BJ (cell line): ENCODE measurements around the gene LSM3. TPM values are rescaled to one million over a fixed set of nuclear protein-coding genes. Genes with fewer than 3 reads are reported as not detected.
A peak's percentile ranks its signal among the peaks of the same experiment; 100 is the strongest.

ENCODE experiments used
- CTCF ChIA-PET: fragments of 350-600 bp; formaldehyde crosslinking; extraction: SDS; loops from one replicate; lab custom pipeline; 2021; ENCODE audit warnings: antibody characterized with exemption, inconsistent platforms; lab: Yijun Ruan, JAX
- POLR2A ChIA-PET: fragments of 300-600 bp; sonication (Branson Sonifier 250); formaldehyde crosslinking; extraction: SDS; loops from one replicate; lab custom pipeline; 2021; ENCODE audit warnings: antibody characterized with exemption; lab: Charles Lee
- DNase-seq: peaks from one replicate; pipeline ENCODE4 v3.0.0-alpha.2; 2011; ENCODE audit warnings: low read depth
- H3K27me3 ChIP-seq: 2 replicates; pipeline ENCODE4 v1.6.0; 2011; ENCODE audit warnings: low read length; ENCODE audit not compliant: control insufficient read depth, insufficient read depth
- H3K36me3 ChIP-seq: 2 replicates; pipeline ENCODE4 v1.5.1; 2011; ENCODE audit warnings: low read length; ENCODE audit not compliant: control insufficient read depth, insufficient read depth
- H3K4me3 ChIP-seq: 2 replicates; pipeline ENCODE4 v1.5.1; 2011; ENCODE audit warnings: low read depth, mild to moderate bottlenecking, control low read depth, low read length
- polyA plus RNA-seq: library from polyadenylated mRNA; depleted of rRNA; stranded (reverse); fragments of >200 nt; gene quantifications from 2 replicates; pipeline ENCODE4 v1.2.3, GENCODE V29; 2011
- TF ChIP-seq, protein P1 (sequence below): IDR thresholded peaks from 2 replicates; pipeline ENCODE4 v1.5.1; 2011; ENCODE audit warnings: low read depth, mild to moderate bottlenecking, control low read depth, inconsistent platforms, low read length, moderate library complexity; ENCODE audit not compliant: insufficient read depth

The LSM3 gene
- polyA plus RNA-seq, 1 experiment = 2.7 TPM

DNA sequence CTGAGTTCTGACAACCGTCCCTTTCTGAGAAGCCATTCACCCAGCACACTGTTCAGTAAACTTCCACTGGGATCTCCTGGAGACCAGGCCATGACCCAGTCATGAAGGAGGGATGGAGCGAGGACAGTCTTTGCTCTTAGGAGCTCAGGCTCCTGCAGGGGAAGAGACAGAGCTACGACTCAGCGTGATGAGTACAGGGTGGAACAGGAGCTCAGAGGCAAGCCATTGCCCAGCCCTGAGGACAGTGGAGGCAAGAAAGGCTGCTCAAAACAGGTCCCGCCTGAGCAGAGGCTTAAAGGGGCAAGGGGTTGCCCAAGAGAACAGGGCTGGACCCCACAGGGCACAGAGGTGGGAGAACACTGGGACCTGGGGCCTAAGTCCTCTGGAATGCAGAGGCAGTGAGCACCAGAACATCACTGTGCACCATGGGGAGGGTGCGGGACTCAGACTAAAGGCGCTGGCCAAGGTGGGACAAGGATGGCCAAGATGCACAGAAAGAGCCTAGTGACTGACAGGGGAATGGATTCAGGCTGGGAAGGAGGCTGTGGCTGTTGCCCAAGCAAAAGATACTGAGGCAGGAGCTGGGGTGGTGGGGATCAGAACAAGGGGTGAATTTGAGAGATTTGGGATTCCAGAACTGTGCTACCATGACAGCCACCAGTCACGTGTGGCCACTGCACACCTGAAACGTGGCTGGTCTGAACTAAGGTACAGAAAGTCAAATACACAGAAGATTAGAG is 28.0 kb upstream of the LSM3 start:
- ChIA-PET CTCF (interaction anchor here (1.0 to 1.5 kb wide), 3 partner anchors 10 to 1117 kb away, joined by 3 to 4 read pairs (median 3); no protein-coding TSS in a partner anchor), POLR2A (interaction anchor here (0.7 kb wide), 1 partner anchor 252 kb away, joined by 3 read pairs; the partner anchor contains the start of gene SLC6A6)
- DNase-seq = no peak
- no peaks in the 10 kb centered on the region for H3K27me3 ChIP-seq
- peaks cover 46% of the 10 kb centered on the region for H3K36me3 ChIP-seq
- TF ChIP-seq, protein P1, sequence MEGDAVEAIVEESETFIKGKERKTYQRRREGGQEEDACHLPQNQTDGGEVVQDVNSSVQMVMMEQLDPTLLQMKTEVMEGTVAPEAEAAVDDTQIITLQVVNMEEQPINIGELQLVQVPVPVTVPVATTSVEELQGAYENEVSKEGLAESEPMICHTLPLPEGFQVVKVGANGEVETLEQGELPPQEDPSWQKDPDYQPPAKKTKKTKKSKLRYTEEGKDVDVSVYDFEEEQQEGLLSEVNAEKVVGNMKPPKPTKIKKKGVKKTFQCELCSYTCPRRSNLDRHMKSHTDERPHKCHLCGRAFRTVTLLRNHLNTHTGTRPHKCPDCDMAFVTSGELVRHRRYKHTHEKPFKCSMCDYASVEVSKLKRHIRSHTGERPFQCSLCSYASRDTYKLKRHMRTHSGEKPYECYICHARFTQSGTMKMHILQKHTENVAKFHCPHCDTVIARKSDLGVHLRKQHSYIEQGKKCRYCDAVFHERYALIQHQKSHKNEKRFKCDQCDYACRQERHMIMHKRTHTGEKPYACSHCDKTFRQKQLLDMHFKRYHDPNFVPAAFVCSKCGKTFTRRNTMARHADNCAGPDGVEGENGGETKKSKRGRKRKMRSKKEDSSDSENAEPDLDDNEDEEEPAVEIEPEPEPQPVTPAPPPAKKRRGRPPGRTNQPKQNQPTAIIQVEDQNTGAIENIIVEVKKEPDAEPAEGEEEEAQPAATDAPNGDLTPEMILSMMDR = no peak
- no peak overlapping the region for H3K4me3 ChIP-seq

DNA sequence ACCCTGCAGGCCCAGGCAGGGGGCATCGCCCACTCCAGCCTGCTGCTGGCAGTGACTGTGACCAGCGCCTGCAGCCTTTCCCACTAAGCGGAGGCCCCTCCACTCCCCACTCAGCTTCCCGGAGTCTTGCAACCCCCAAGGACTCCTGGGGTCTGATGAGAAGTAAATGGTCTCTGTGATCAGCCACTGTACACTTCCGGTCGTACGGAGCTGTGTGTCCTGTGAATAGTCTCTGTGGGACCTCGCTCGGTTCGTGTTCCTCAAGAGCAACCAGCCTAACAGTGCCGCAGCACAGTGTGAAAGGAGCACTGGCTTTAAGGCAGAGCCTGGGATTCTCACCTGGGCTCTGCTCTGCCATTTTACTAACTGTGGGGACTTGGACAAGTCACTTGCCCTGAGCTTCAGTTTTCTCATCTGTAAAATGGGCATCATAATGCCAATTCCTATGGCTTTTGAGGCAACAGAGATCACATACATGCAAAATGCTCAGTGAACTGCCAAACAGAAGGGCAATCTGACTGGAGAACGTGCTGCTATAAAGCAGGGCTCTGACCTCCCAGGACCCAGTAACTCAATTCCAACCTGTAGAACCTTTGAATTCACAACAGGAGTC is 27.0 kb upstream of the LSM3 start:
- TF ChIP-seq, protein P1 = no peak
- Histone ChIP-seq H3K36me3 (peaks cover 46% of the 10 kb centered on the region), H3K27me3 (no peaks in the 10 kb centered on the region), H3K4me3 (no peak overlapping the region)
- ChIA-PET CTCF (interaction anchor here (1.9 kb wide), 1 partner anchor 21 kb away, joined by 4 read pairs; no protein-coding TSS in a partner anchor), POLR2A (interaction anchor here (0.7 kb wide), 1 partner anchor 251 kb away, joined by 3 read pairs; the partner anchor contains the start of gene SLC6A6)
- no peak for DNase-seq

DNA sequence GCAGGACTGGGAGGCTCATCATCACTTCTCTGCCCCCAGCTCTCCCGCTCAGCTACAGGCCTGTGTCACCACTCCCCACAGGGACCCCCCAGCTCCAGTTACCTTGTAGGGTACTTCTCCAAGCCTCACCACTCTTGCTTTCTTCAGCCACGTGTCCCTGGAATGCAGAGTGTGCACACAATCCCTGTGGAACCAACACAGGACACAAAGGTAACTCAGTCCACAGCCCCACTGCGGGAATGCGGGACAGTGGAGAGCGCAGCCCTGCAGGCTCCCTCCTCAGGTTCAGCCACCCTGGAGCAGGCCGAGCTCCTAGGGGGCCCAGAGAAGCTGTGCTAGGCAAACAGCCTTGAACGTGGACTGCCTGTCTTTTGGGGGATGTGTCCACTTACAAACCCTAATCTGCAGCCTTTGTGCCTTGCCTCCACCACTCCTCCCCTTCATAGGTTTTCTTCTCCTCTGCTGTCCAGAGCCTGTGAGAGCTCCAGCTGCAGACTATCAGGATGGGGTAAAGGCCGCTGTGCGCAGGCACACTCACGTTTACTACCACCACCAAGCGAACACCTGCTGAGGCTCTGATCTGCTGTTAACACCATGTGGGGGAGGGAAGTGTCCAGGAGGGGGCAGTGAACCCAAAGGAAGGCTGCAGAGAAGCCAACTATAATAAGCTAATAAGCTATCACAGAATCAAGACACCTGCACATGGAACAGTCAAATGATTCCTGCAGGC is 26.2 kb upstream of the LSM3 start:
- ChIA-PET POLR2A (no interaction called here), CTCF (interaction anchor here (1.1 to 1.9 kb wide), 3 partner anchors 9 to 256 kb away, joined by 3 to 4 read pairs (median 3); no protein-coding TSS in a partner anchor)
- no peaks in the 10 kb centered on the region for H3K27me3 ChIP-seq
- DNase-seq = no peak
- no peak overlapping the region for H3K4me3 ChIP-seq
- H3K36me3 ChIP-seq = peaks cover 48% of the 10 kb centered on the region
- TF ChIP-seq, protein P1 = peak; percentile 26

GRCh38 chr3:14152963-14153355 is 25.7 kb upstream of the LSM3 start:
- ChIA-PET CTCF (interaction anchor here (1.1 to 1.9 kb wide), 3 partner anchors 9 to 257 kb away, joined by 3 to 4 read pairs (median 3); no protein-coding TSS in a partner anchor), POLR2A (no interaction called here)
- TF ChIP-seq, protein P1 = no peak
- no peak overlapping the region for H3K4me3 ChIP-seq
- peaks cover 43% of the 10 kb centered on the region for H3K36me3 ChIP-seq
- H3K27me3 ChIP-seq = no peaks in the 10 kb centered on the region
- DNase-seq = no peak
